ENCODE data around the gene TENM4.

DNA sequence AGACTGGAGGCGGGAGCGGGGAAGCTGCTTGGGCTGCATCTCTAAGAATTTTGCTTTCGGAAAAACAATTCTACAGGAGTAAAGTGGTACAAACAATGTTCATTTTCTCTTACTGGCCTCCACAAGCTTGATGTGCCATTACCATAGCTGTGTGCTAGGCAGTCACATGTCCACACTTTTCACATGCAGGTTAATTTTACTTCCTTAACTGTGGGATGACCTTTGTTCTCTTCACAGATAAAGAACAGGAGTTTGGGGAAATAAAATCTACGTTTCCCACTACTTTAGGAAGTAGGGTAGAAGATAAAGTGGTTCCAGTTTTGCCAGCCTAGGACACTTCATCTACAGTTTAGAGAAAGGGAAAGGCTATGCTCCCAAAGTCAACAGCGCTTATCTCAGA lies 539.0 kb downstream of the TENM4 start:
- TF ChIP-seq CTCF (IDR thresholded peaks at IDR 0.05) (no peak), POLR2A (IDR thresholded peaks at IDR 0.05) (no peak), POLR2AphosphoS5 (IDR thresholded peaks at IDR 0.05) (no peak)
